Stomach (tissue), 4 donors: ENCODE measurements around the gene FEZ2.

Experiments
- CTCF ChIP-seq, 7 experiments: fragments of 450-650 bp in 4 of 7; fragments of 200-600 bp in 3 of 7; sonication (generic) in 3 of 7; IDR thresholded peaks; one replicate each; pipeline ENCODE4 v1.5.1; 2016 to 2019; ENCODE audit warnings: antibody characterized with exemption in 7 of 7, control low read depth in 2 of 7, mild to moderate bottlenecking in 1 of 7
- POLR2A ChIP-seq, 4 donors: fragments of 450-650 bp; IDR thresholded peaks; one replicate each; pipeline ENCODE4 v1.6.1; 2016; ENCODE audit warnings: antibody characterized with exemption in 4 of 4, control low read depth in 2 of 4, mild to moderate bottlenecking in 1 of 4, moderate library complexity in 1 of 4

GRCh38 chr2:36579297-36579664, 18.7 kb downstream of the FEZ2 start:
- TF ChIP-seq CTCF (IDR thresholded peaks at IDR 0.05): no peak
- no peak for TF ChIP-seq POLR2A (IDR thresholded peaks at IDR 0.05)
